Upper lobe of right lung (tissue), 1 donor: ENCODE data around the gene BMPR1B. TPM values are rescaled to one million over a fixed set of nuclear protein-coding genes. Genes with fewer than 3 reads are reported as not detected.

Experiments
- ATAC-seq: fragments of 200-7000 bp; cut with Tn5 transposase; one replicate; pipeline ENCODE4 v1.9.1; 2020; ENCODE audit warnings: mild to moderate bottlenecking, moderate library complexity
- DNase-seq: peaks from one replicate; pipeline ENCODE4 v3.0.0-alpha.2; 2020
- H3K27ac ChIP-seq: fragments of 200-600 bp; one replicate; pipeline ENCODE4 v1.8.0; 2022
- H3K27me3 ChIP-seq: fragments of 200-600 bp; one replicate; pipeline ENCODE4 v1.8.0; 2022; ENCODE audit warnings: mild to moderate bottlenecking
- H3K36me3 ChIP-seq: fragments of 200-600 bp; one replicate; pipeline ENCODE4 v1.8.0; 2022
- H3K4me1 ChIP-seq: fragments of 200-600 bp; one replicate; pipeline ENCODE4 v1.8.0; 2022
- H3K4me3 ChIP-seq: fragments of 200-600 bp; one replicate; pipeline ENCODE4 v1.8.0; 2022; ENCODE audit warnings: mild to moderate bottlenecking
- H3K9me3 ChIP-seq: fragments of 200-600 bp; one replicate; pipeline ENCODE4 v1.8.0; 2022
- CTCF ChIP-seq: fragments of 200-600 bp; IDR thresholded peaks from one replicate; pipeline ENCODE4 v1.8.0; 2022; ENCODE audit warnings: antibody characterized with exemption
- intact Hi-C: fragments of 100-400 bp; cut with DNase I; formaldehyde crosslinking; loops from one replicate; pipeline ENCODE4 v1.11.0; 2022
- total RNA-seq: library from RNA; stranded (reverse); fragmentation: NEBNext Ultra II Directional; extraction: Animal tissue kit (Norgen Biotek cat#: 25700); gene quantifications from one replicate; pipeline ENCODE4 v1.2.1, GENCODE V29; 2021
- donor health status: DM: no; HTN: yes; CAD: no; lungs with severe emphysema.

The BMPR1B gene
- total RNA-seq, 1 donor from 2014 or later: 3.0 TPM

GRCh38 chr4:95014068-95014467 is 256.3 kb downstream of the BMPR1B start:
- H3K27ac ChIP-seq: no peak overlapping the region
- H3K4me1 ChIP-seq: no peaks in the 10 kb centered on the region
- no peaks in the 10 kb centered on the region for H3K27me3 ChIP-seq
- DNase-seq (no peak), ATAC-seq (no peak)
- intact Hi-C loops: no loop called here
- H3K36me3 ChIP-seq: no peaks in the 10 kb centered on the region
- H3K4me3 ChIP-seq: no peak overlapping the region
- no peak for TF ChIP-seq CTCF
- H3K9me3 ChIP-seq: no peaks in the 10 kb centered on the region

- Histone ChIP-seq H3K4me1 (no peaks in the 10 kb centered on the region), H3K36me3 (no peaks in the 10 kb centered on the region), H3K9me3 (no peaks in the 10 kb centered on the region), H3K4me3 (no peak overlapping the region), H3K27ac (no peak overlapping the region), H3K27me3 (no peaks in the 10 kb centered on the region)
- ATAC-seq: no peak
- intact Hi-C loops: no loop called here
- no peak for TF ChIP-seq CTCF
- no peak for DNase-seq
Observed at GRCh38 chr4:95017305-95018064, 259.7 kb downstream of the BMPR1B start.

GRCh38 chr4:95018785-95019184 is 261.0 kb downstream of the BMPR1B start:
- DNase-seq (no peak), ATAC-seq (no peak)
- Histone ChIP-seq H3K27me3 (no peaks in the 10 kb centered on the region), H3K27ac (no peak overlapping the region), H3K9me3 (no peaks in the 10 kb centered on the region), H3K4me3 (no peak overlapping the region), H3K36me3 (no peaks in the 10 kb centered on the region), H3K4me1 (no peaks in the 10 kb centered on the region)
- intact Hi-C loops: no loop called here
- TF ChIP-seq CTCF: no peak

GRCh38 chr4:95020521-95020920 is 262.8 kb downstream of the BMPR1B start:
- DNase-seq (no peak), ATAC-seq (no peak)
- Histone ChIP-seq H3K27ac (no peak overlapping the region), H3K4me3 (no peak overlapping the region), H3K36me3 (no peaks in the 10 kb centered on the region), H3K4me1 (no peaks in the 10 kb centered on the region), H3K9me3 (no peaks in the 10 kb centered on the region), H3K27me3 (no peaks in the 10 kb centered on the region)
- no peak for TF ChIP-seq CTCF
- intact Hi-C loops: no loop called here

GRCh38 chr4:95021099-95021498 is 263.3 kb downstream of the BMPR1B start:
- Histone ChIP-seq H3K9me3 (no peaks in the 10 kb centered on the region), H3K36me3 (no peaks in the 10 kb centered on the region), H3K4me3 (no peak overlapping the region), H3K27ac (no peak overlapping the region), H3K4me1 (no peaks in the 10 kb centered on the region), H3K27me3 (no peaks in the 10 kb centered on the region)
- no peak for TF ChIP-seq CTCF
- intact Hi-C loops: no loop called here
- no peak for DNase-seq
- ATAC-seq: no peak

- Histone ChIP-seq H3K9me3 (no peaks in the 10 kb centered on the region), H3K4me3 (no peak overlapping the region), H3K36me3 (no peaks in the 10 kb centered on the region), H3K27me3 (no peaks in the 10 kb centered on the region), H3K4me1 (no peaks in the 10 kb centered on the region), H3K27ac (no peak overlapping the region)
- TF ChIP-seq CTCF: no peak
- ATAC-seq: no peak
- DNase-seq: no peak
- intact Hi-C loops: no loop called here
Observed at GRCh38 chr4:95023110-95023509, 265.4 kb downstream of the BMPR1B start.
